Fibroblast of lung (primary cell): ENCODE results near the gene EMILIN3. TPM values are rescaled to one million over a fixed set of nuclear protein-coding genes. Genes with fewer than 3 reads are reported as not detected.

ENCODE experiments used
- DNase-seq, 2 donors: peaks; one replicate each; pipeline versions ENCODE4 v3.0.0 to v3.0.0-alpha.2; 2010; ENCODE audit warnings: low read depth in 2 of 2
- H2AFZ ChIP-seq: 2 replicates; pipeline ENCODE4 v1.5.1; 2012; ENCODE audit warnings: low read length, control low read depth, inconsistent platforms
- H3K27ac ChIP-seq: 2 replicates; pipeline ENCODE4 v1.5.1; 2011; ENCODE audit warnings: low read length, control low read depth; ENCODE audit not compliant: insufficient read depth
- H3K27me3 ChIP-seq: 2 replicates; pipeline ENCODE4 v1.5.1; 2011; ENCODE audit warnings: mild to moderate bottlenecking, low read length; ENCODE audit not compliant: control insufficient read depth, insufficient read depth
- H3K36me3 ChIP-seq: 2 replicates; pipeline ENCODE4 v1.5.1; 2011; ENCODE audit warnings: low read length; ENCODE audit not compliant: control insufficient read depth, insufficient read depth
- H3K4me1 ChIP-seq: 2 replicates; pipeline ENCODE4 v1.5.1; 2011; ENCODE audit warnings: low read length; ENCODE audit not compliant: control insufficient read depth, insufficient read depth; ENCODE audit errors: extremely low read depth
- H3K4me2 ChIP-seq: 2 replicates; pipeline ENCODE4 v1.5.1; 2011; ENCODE audit warnings: low read length, control low read depth; ENCODE audit not compliant: insufficient read depth; ENCODE audit errors: extremely low read depth
- H3K4me3 ChIP-seq, 4 experiments: fragments of 200-600 bp in 1 of 4; sonication (generic) in 1 of 4; replicated peaks in 1 of 4; 2 replicates each; pipeline ENCODE4 v1.5.1; 2011 to 2016; ENCODE audit warnings: low read length in 4 of 4, low read depth in 3 of 4, mild to moderate bottlenecking in 3 of 4, control low read depth in 2 of 4, inconsistent platforms in 1 of 4, mixed read lengths in 1 of 4; ENCODE audit not compliant: insufficient read depth in 1 of 4; ENCODE audit errors: control extremely low read depth in 1 of 4
- H3K79me2 ChIP-seq: 2 replicates; pipeline ENCODE4 v1.5.1; 2012; ENCODE audit warnings: mild to moderate bottlenecking, low read length, inconsistent platforms; ENCODE audit not compliant: control insufficient read depth, insufficient read depth
- H3K9ac ChIP-seq: 2 replicates; pipeline ENCODE4 v1.5.1; 2011; ENCODE audit warnings: mild to moderate bottlenecking, low read length, control low read depth; ENCODE audit not compliant: insufficient read depth
- H3K9me3 ChIP-seq: 2 replicates; pipeline ENCODE4 v1.5.1; 2012; ENCODE audit warnings: low read depth, low read length; ENCODE audit not compliant: control insufficient read depth, insufficient read depth
- H4K20me1 ChIP-seq: 2 replicates; pipeline ENCODE4 v1.5.1; 2011; ENCODE audit warnings: low read length; ENCODE audit not compliant: control insufficient read depth, insufficient read depth; ENCODE audit errors: extremely low read depth
- CTCF ChIP-seq, 2 donors: IDR thresholded peaks in 1 of 2; conservative IDR thresholded peaks in 1 of 2; 1 replicate in 1 of 2; 2 replicates in 1 of 2; pipeline ENCODE4 v1.5.1; 2011 to 2012; ENCODE audit warnings: low read length in 2 of 2, control low read depth in 1 of 2, inconsistent platforms in 1 of 2, low read depth in 1 of 2, mild to moderate bottlenecking in 1 of 2
- EZH2 ChIP-seq: IDR thresholded peaks from 2 replicates; pipeline ENCODE4 v1.5.1; 2012; ENCODE audit warnings: low read length, control low read depth, mild to moderate bottlenecking; ENCODE audit errors: missing control alignments
- polyA plus RNA-seq, 2 donors: library from polyadenylated mRNA; depleted of rRNA in 1 of 2; stranded (reverse) in 1 of 2; unstranded in 1 of 2; fragments of >200 nt; gene quantifications; 2 replicates each; pipeline ENCODE4 v1.2.1, GENCODE V29; 2011 to 2012; ENCODE audit warnings: missing spikeins in 1 of 2
- total RNA-seq: library from RNA; depleted of rRNA; stranded (reverse); fragments of >200 nt; gene quantifications from 2 replicates; pipeline ENCODE4 v1.2.1, GENCODE V29; 2014

Gene EMILIN3
- total and polyA plus RNA-seq, 2 donors (not counting 1 experiment from before 2014, with no cell fraction given), result 0.05 to 0.17 TPM

DNA sequence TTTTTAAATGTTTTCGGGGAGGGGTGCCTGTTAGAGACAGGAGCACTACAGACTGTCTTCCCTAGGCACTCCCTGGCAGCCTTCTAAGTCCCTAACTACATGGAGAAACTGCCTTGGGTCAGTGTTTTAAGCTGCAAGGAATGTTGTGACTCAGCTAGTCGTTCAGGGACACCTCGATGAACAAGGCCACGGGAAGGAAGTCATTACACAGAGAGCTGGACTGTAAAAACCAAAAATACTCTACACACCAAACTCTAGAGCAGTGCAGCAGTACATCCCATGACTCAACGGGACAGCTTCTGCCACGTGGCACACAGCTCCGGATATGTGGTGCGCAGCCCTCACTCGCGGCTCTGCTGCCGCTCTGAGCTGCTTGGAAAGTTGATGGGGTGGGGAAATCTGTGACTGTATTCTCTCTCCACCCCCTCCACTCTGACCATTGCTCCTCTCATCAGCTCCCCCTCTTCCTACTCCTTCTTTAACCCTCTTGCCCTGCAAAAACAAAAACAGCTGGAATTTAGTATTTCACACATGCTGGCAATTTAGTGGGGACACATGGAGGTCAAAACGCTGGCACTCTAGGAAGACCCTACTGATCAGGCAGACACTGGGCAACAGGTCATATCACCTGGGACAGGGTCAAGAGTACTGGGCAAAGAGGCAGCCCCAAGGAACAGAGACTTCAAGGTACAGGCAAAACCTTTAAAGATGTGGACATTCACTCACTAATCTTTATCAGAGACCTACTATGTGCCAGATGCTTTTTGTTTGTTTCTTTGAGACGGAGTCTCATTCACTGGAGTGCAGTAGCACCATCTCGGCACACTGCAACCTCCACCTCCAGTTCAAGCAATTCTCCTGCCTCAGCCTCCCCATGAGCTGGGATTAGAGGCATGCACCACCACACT, 36.9 kb downstream of the EMILIN3 start:
- TF ChIP-seq EZH2 (no peak), CTCF (conservative IDR thresholded peaks at IDR 0.05 in 1 of 2, IDR thresholded peaks at IDR 0.05 in 1 of 2; ENCODE audit: low read depth in 1 of 2, low read length in 2 of 2) (no peak)
- H3K4me3 ChIP-seq, result no peak overlapping the region

DNA sequence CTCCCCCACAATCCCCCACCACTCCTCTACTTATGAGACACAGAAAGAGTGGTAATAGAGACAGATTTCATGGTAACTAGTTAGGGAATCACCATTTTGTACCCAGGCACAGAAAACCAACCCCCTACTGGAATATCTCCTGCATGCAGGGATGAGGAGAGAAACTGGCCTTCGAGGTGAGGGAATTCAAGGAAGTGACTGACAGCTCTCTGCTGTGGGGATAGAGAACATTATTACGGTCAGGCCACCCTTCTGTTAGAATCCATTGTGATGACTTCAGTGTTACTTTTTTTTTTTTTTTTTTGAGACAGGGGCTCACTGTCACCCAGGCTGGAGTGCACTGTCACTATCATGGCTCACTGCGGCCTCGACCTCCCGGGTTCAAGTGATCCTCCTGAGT, 39.4 kb downstream of the EMILIN3 start:
- H3K4me2 ChIP-seq, result no peak overlapping the region
- H3K36me3 ChIP-seq, result no peaks in the 10 kb centered on the region
- TF ChIP-seq CTCF (conservative IDR thresholded peaks at IDR 0.05 in 1 of 2, IDR thresholded peaks at IDR 0.05 in 1 of 2; ENCODE audit: low read depth in 1 of 2, low read length in 2 of 2) (no peak), EZH2 (no peak)
- H2AFZ ChIP-seq, result no peak overlapping the region
- H3K27me3 ChIP-seq, result no peaks in the 10 kb centered on the region
- H3K9ac ChIP-seq, result no peak overlapping the region
- no peaks in the 10 kb centered on the region for H3K9me3 ChIP-seq
- H3K79me2 ChIP-seq, result no peaks in the 10 kb centered on the region
- H3K4me1 ChIP-seq, result peaks cover 15% of the 10 kb centered on the region
- DNase-seq, result no peak
- no peak overlapping the region for H3K4me3 ChIP-seq
- H3K27ac ChIP-seq, result no peak overlapping the region
- no peaks in the 10 kb centered on the region for H4K20me1 ChIP-seq

More for the DNA sequence above, 36.9 kb downstream of the EMILIN3 start:
- H3K79me2 ChIP-seq, result no peaks in the 10 kb centered on the region
- no peaks in the 10 kb centered on the region for H3K36me3 ChIP-seq
- H3K27me3 ChIP-seq, result no peaks in the 10 kb centered on the region
- H3K4me2 ChIP-seq, result peak overlapping the region; percentile 78
- peak overlapping the region; percentile 51 for H3K9ac ChIP-seq
- peaks cover 17% of the 10 kb centered on the region for H3K4me1 ChIP-seq
- no peaks in the 10 kb centered on the region for H3K9me3 ChIP-seq
- DNase-seq, result peak; percentile 95 to 99
- H3K27ac ChIP-seq, result peak overlapping the region; percentile 96
- H4K20me1 ChIP-seq, result no peaks in the 10 kb centered on the region
- peak overlapping the region; percentile 55 for H2AFZ ChIP-seq

GRCh38 chr20:41320976-41321375, 45.6 kb downstream of the EMILIN3 start:
- H3K4me2 ChIP-seq, result no peak overlapping the region
- H3K27ac ChIP-seq, result no peak overlapping the region
- TF ChIP-seq EZH2 (no peak), CTCF (conservative IDR thresholded peaks at IDR 0.05 in 1 of 2, IDR thresholded peaks at IDR 0.05 in 1 of 2; ENCODE audit: low read depth in 1 of 2, low read length in 2 of 2) (no peak)
- no peak overlapping the region for H3K4me3 ChIP-seq
- no peaks in the 10 kb centered on the region for H3K27me3 ChIP-seq
- H3K9ac ChIP-seq, result no peak overlapping the region
- H3K36me3 ChIP-seq, result no peaks in the 10 kb centered on the region
- DNase-seq, result no peak
- no peaks in the 10 kb centered on the region for H4K20me1 ChIP-seq
- H3K9me3 ChIP-seq, result no peaks in the 10 kb centered on the region
- H2AFZ ChIP-seq, result no peak overlapping the region
- no peaks in the 10 kb centered on the region for H3K4me1 ChIP-seq
- H3K79me2 ChIP-seq, result peaks cover 3% of the 10 kb centered on the region
